Astrocyte (in vitro differentiated cells and primary cell): ENCODE data around the gene HNRNPC.

Source experiments
- CTCF ChIP-seq: IDR thresholded peaks from 2 replicates; pipeline ENCODE4 v1.5.1; 2011; ENCODE audit warnings: low read depth, mild to moderate bottlenecking, inconsistent platforms, low read length, moderate library complexity; ENCODE audit not compliant: insufficient read depth
- EZH2 ChIP-seq: IDR thresholded peaks from 2 replicates; pipeline ENCODE4 v1.6.1; 2012; ENCODE audit warnings: mild to moderate bottlenecking, low read length, inconsistent platforms; ENCODE audit not compliant: insufficient read depth

GRCh38 chr14:21169573-21169972 lies 99.7 kb downstream of the HNRNPC start:
- TF ChIP-seq CTCF, result no peak
- no peak for TF ChIP-seq EZH2
